Type B pancreatic cell (in vitro differentiated cells): ENCODE results near the gene GHRH. TPM values are rescaled to one million over a fixed set of nuclear protein-coding genes. Genes with fewer than 3 reads are reported as not detected.

ENCODE experiments used
- DNase-seq: peaks from one replicate; pipeline ENCODE4 v3.0.0; 2021; ENCODE audit warnings: mixed read lengths; ENCODE audit not compliant: unreplicated experiment; ENCODE audit errors: extremely low spot score
- H3K27ac Mint-ChIP-seq: 2 replicates; pipeline ENCODE4 v1.8.0; 2021; ENCODE audit warnings: mild to moderate bottlenecking, mixed read lengths
- H3K27me3 Mint-ChIP-seq: 2 replicates; pipeline ENCODE4 v1.8.0; 2021; ENCODE audit warnings: mixed read lengths
- H3K36me3 Mint-ChIP-seq: 2 replicates; pipeline ENCODE4 v1.8.0; 2021; ENCODE audit warnings: mixed read lengths
- H3K4me1 Mint-ChIP-seq: one replicate; pipeline ENCODE4 v1.8.0; 2021; ENCODE audit warnings: mixed read lengths; ENCODE audit not compliant: unreplicated experiment
- H3K4me3 Mint-ChIP-seq: 2 replicates; pipeline ENCODE4 v1.8.0; 2021; ENCODE audit warnings: mild to moderate bottlenecking, mixed read lengths
- H3K9me3 Mint-ChIP-seq: 2 replicates; pipeline ENCODE4 v1.8.0; 2021; ENCODE audit warnings: mixed read lengths
- CTCF ChIP-seq: fragments of 200-600 bp; sonication (generic); conservative IDR thresholded peaks from 2 replicates; pipeline ENCODE4 v1.5.0; 2021; ENCODE audit warnings: antibody characterized with exemption, mild to moderate bottlenecking
- long read RNA-seq: library from polyadenylated mRNA; unstranded; transcript quantifications from one replicate; pipeline ENCODE4 v2.0.0, GENCODE V29; 2020
- total RNA-seq: library from RNA; stranded (reverse); gene quantifications from 2 replicates; pipeline ENCODE4 v1.2.1, GENCODE V29; 2021; ENCODE audit warnings: low replicate concordance

The GHRH gene
- 0.77 and 3.9 TPM in 2 replicates for total RNA-seq
- long read RNA-seq, partial matches to known transcripts: 0 of 1 reads
- long read RNA-seq, other reads (novel, unspliced or antisense): 1 of 1 reads

- Mint-ChIP-seq H3K27ac (no peak within 1 kb of the TSS), H3K4me1 (peaks cover 27% of the 10 kb centered on the region), H3K9me3 (no peaks in the 10 kb centered on the region), H3K36me3 (no peaks in the 10 kb centered on the region), H3K27me3 (peaks cover 17% of the 10 kb centered on the region), H3K4me3 (no peak within 1 kb of the TSS)
- no peak for DNase-seq
- no peak for TF ChIP-seq CTCF
Observed at GRCh38 chr20:37261714-37262113, at the start of gene GHRH. Gene GHRH, minus strand, starts transcription at chr20:37261814. Its CDS starts 4,925 bp downstream, at chr20:37256889.

GRCh38 chr20:37310951-37311350 is 49.3 kb upstream of the GHRH start:
- TF ChIP-seq CTCF: no peak
- Mint-ChIP-seq H3K9me3 (no peaks in the 10 kb centered on the region), H3K4me1 (peaks cover 34% of the 10 kb centered on the region), H3K36me3 (peaks cover 30% of the 10 kb centered on the region), H3K4me3 (no peak overlapping the region), H3K27ac (peak overlapping the region; percentile 57), H3K27me3 (no peaks in the 10 kb centered on the region)
- DNase-seq: no peak

- Mint-ChIP-seq H3K9me3 (no peaks in the 10 kb centered on the region), H3K4me1 (peaks cover 35% of the 10 kb centered on the region), H3K4me3 (peak overlapping the region; percentile 48), H3K27ac (peak overlapping the region; percentile 57), H3K36me3 (peaks cover 31% of the 10 kb centered on the region), H3K27me3 (no peaks in the 10 kb centered on the region)
- TF ChIP-seq CTCF: no peak
- no peak for DNase-seq
Observed at GRCh38 chr20:37309936-37310590, 48.4 kb upstream of the GHRH start.

GRCh38 chr20:37309290-37309689 is 47.7 kb upstream of the GHRH start:
- Mint-ChIP-seq H3K4me1 (peaks cover 38% of the 10 kb centered on the region), H3K4me3 (no peak overlapping the region), H3K27ac (peak overlapping the region; percentile 83), H3K27me3 (no peaks in the 10 kb centered on the region), H3K9me3 (no peaks in the 10 kb centered on the region), H3K36me3 (peaks cover 31% of the 10 kb centered on the region)
- no peak for TF ChIP-seq CTCF
- DNase-seq: no peak

- TF ChIP-seq CTCF: no peak
Observed at GRCh38 chr20:37308086-37309050, 46.8 kb upstream of the GHRH start.

More at GRCh38 chr20:37308086-37309050, 46.8 kb upstream of the GHRH start:
- no peaks in the 10 kb centered on the region for H3K9me3 Mint-ChIP-seq
- peaks cover 30% of the 10 kb centered on the region for H3K4me1 Mint-ChIP-seq
- no peak for DNase-seq
- peaks cover 29% of the 10 kb centered on the region for H3K36me3 Mint-ChIP-seq
- H3K27me3 Mint-ChIP-seq: no peaks in the 10 kb centered on the region
- H3K27ac Mint-ChIP-seq: peak overlapping the region; percentile 83
- no peak overlapping the region for H3K4me3 Mint-ChIP-seq
